Cardiac muscle cell (in vitro differentiated cells and primary cell): ENCODE results near the gene KCNMA1. TPM values are rescaled to one million over a fixed set of nuclear protein-coding genes. Genes with fewer than 3 reads are reported as not detected.

Source experiments
- DNase-seq, 2 donors: peaks; one replicate each; pipeline versions ENCODE4 v3.0.0 to v3.0.0-alpha.2; 2010 to 2017; ENCODE audit warnings: low read depth in 1 of 2, low spot score in 1 of 2
- H3K27ac ChIP-seq: fragments of 200-600 bp; sonication (generic); 2 replicates; pipeline ENCODE4 v1.5.1; 2016
- H3K27me3 ChIP-seq: fragments of 200-600 bp; sonication (generic); 2 replicates; pipeline ENCODE4 v1.6.0; 2016; ENCODE audit warnings: control low read depth
- H3K36me3 ChIP-seq: fragments of 200-600 bp; sonication (generic); 2 replicates; pipeline ENCODE4 v1.5.1; 2016; ENCODE audit warnings: control low read depth
- H3K4me1 ChIP-seq: fragments of 200-600 bp; sonication (generic); 2 replicates; pipeline ENCODE4 v1.8.1; 2017; ENCODE audit warnings: low read depth, mild to moderate bottlenecking, mixed run types
- H3K4me3 ChIP-seq: fragments of 200-600 bp; sonication (generic); 2 replicates; pipeline ENCODE4 v1.5.1; 2016; ENCODE audit warnings: mild to moderate bottlenecking
- H3K9me3 ChIP-seq: fragments of 200-600 bp; sonication (generic); 2 replicates; pipeline ENCODE4 v1.5.1; 2017; ENCODE audit warnings: low read depth, mild to moderate bottlenecking, control low read depth
- CTCF ChIP-seq: IDR thresholded peaks from 2 replicates; pipeline ENCODE4 v1.5.1; 2012; ENCODE audit warnings: low read depth, mild to moderate bottlenecking, low read length
- polyA plus RNA-seq: library from polyadenylated mRNA; unstranded; fragments of >200 nt; fragmentation: Nextera tagmentation; extraction: Ambion mirVana; gene quantifications from 2 replicates; pipeline ENCODE4 v1.2.1, GENCODE V29; 2016
- total RNA-seq: library from RNA; depleted of rRNA; stranded (reverse); fragments of >200 nt; gene quantifications from 2 replicates; pipeline ENCODE4 v1.2.3, GENCODE V29; 2016

KCNMA1 gene
- total and polyA plus RNA-seq, 2 experiments from 2014 or later = 1.8 to 1.9 TPM

DNA sequence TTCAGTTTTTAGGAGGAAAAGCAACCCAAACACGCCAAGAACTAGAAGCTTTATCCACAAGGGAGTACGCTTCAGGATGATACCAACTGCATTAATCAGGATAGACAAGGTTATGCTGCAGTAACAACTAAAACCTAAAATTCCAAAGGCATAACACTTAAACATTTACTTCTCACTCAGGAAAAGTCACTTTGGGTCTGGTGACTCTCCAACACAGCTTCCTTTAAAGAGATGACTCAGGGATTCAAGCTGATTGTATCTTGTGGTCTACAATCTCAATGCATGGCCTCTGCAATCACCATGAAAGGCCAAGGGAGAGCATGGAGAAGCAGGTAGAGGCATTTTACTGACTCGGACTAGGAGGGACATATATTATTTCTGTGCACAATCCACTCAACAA is 315.8 kb downstream of the KCNMA1 start:
- H3K4me1 ChIP-seq = no peaks in the 10 kb centered on the region
- peaks cover 10% of the 10 kb centered on the region for H3K27me3 ChIP-seq
- no peaks in the 10 kb centered on the region for H3K36me3 ChIP-seq
- no peak overlapping the region for H3K4me3 ChIP-seq
- H3K9me3 ChIP-seq = no peaks in the 10 kb centered on the region
- no peak overlapping the region for H3K27ac ChIP-seq
- no peak for TF ChIP-seq CTCF
- DNase-seq = no peak

GRCh38 chr10:77320971-77321471 is 316.6 kb downstream of the KCNMA1 start:
- peak in 1 of 2 donors; percentile 15 for DNase-seq
- H3K27ac ChIP-seq = no peak overlapping the region
- H3K36me3 ChIP-seq = no peaks in the 10 kb centered on the region
- H3K9me3 ChIP-seq = no peaks in the 10 kb centered on the region
- peaks cover 10% of the 10 kb centered on the region for H3K27me3 ChIP-seq
- H3K4me3 ChIP-seq = no peak overlapping the region
- TF ChIP-seq CTCF = no peak
- no peaks in the 10 kb centered on the region for H3K4me1 ChIP-seq

DNA sequence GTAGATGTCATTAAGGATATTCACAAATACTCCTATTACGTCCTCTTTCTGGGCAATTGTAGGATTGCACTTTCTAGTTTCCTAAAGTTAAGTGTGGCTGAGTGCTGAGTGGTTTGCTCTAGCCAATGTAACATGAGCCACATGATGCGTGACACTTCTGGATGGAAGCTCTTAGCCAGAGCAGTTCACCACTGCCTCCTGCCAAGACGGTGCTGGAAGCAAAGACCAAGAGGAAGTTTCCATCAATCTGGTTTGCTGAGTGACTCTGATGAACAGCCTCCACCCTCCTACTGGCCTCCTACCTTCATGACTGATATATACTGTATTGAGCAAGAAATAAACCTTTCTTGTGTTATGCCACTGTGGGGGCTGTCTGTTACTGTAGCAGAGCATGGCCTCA is 318.1 kb downstream of the KCNMA1 start:
- Histone ChIP-seq H3K27me3 (peaks cover 10% of the 10 kb centered on the region), H3K9me3 (no peaks in the 10 kb centered on the region), H3K4me3 (no peak overlapping the region), H3K27ac (no peak overlapping the region), H3K36me3 (no peaks in the 10 kb centered on the region), H3K4me1 (no peaks in the 10 kb centered on the region)
- peak in 1 of 2 donors; percentile 14 for DNase-seq
- no peak for TF ChIP-seq CTCF

DNA sequence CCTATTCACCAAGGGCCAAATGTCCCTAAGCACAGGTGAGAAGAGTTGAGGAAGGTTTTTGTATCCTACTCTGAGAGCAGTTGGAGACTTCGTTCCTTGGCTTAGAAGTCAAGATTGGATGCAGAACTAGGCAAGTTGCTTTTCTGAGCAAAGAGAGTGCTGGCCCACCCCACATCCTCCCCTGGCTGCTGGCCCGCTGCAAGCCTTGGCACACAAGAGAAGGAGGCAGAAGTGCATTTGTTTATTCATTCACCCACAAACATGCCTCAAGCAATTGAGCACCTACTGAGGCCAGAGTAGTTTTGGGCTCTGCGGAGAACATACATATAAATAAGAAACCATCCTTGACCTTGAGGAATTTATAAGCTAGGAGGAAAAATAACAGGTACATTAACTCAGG is 318.9 kb downstream of the KCNMA1 start:
- H3K27me3 ChIP-seq = peaks cover 9% of the 10 kb centered on the region
- no peak overlapping the region for H3K27ac ChIP-seq
- DNase-seq = no peak
- TF ChIP-seq CTCF = no peak
- H3K4me3 ChIP-seq = no peak overlapping the region
- H3K36me3 ChIP-seq = no peaks in the 10 kb centered on the region
- no peaks in the 10 kb centered on the region for H3K9me3 ChIP-seq
- no peaks in the 10 kb centered on the region for H3K4me1 ChIP-seq

DNA sequence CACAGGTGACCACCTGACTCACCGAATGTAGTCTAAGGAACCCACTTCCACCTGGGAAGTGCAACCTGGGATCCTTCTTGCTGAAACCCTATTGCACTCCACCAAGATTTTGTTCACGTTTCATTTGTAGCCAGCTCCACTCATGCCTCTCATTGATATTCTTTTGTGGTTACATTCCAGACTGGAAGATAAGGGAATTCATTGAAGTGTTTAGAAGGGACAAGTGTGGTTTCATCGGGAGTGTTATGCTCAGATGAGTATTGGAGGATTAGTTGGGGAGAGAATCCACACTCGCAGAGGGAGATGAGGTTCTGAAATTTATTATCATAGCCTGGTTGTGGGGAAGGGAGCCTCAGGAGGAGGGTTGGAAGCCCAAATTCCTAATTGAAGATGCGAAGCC is 320.4 kb downstream of the KCNMA1 start:
- Histone ChIP-seq H3K27ac (no peak overlapping the region), H3K4me3 (no peak overlapping the region), H3K9me3 (no peaks in the 10 kb centered on the region), H3K27me3 (no peaks in the 10 kb centered on the region), H3K4me1 (no peaks in the 10 kb centered on the region), H3K36me3 (no peaks in the 10 kb centered on the region)
- TF ChIP-seq CTCF = no peak
- DNase-seq = no peak
